GM23338 (cell line): ENCODE data around the gene CD164. TPM values are rescaled to one million over a fixed set of nuclear protein-coding genes. Genes with fewer than 3 reads are reported as not detected.

ENCODE experiments used
- ATAC-seq: fragments of 200-7000 bp; cut with Tn5 transposase; 3 replicates; pipeline ENCODE4 v1.9.1; 2020
- DNase-seq: peaks from one replicate; pipeline ENCODE4 v3.0.0-alpha.2; 2015; ENCODE audit warnings: low spot score
- H2AFZ ChIP-seq: fragments of 200-600 bp; sonication (generic); 2 replicates; pipeline ENCODE4 v1.8.0; 2016; ENCODE audit warnings: antibody characterized with exemption, mild to moderate bottlenecking, moderate library complexity
- H3F3A ChIP-seq: fragments of 200-600 bp; sonication (generic); replicated peaks from 2 replicates; pipeline ENCODE4 v1.8.0; 2017; ENCODE audit warnings: antibody characterized with exemption, mixed run types, low read depth
- H3K27ac ChIP-seq: fragments of 200-600 bp; sonication (generic); 2 replicates; pipeline ENCODE4 v1.6.1; 2016; ENCODE audit warnings: low read depth
- H3K27me3 ChIP-seq: fragments of 200-600 bp; sonication (generic); 2 replicates; pipeline ENCODE4 v1.8.0; 2016; ENCODE audit warnings: mild to moderate bottlenecking, mixed run types, moderate library complexity; ENCODE audit not compliant: insufficient read depth
- H3K36me3 ChIP-seq: fragments of 200-600 bp; sonication (generic); 2 replicates; pipeline ENCODE4 v1.8.0; 2016; ENCODE audit warnings: mild to moderate bottlenecking; ENCODE audit not compliant: insufficient read depth
- H3K4me1 ChIP-seq: fragments of 200-600 bp; sonication (generic); 2 replicates; pipeline ENCODE4 v1.8.0; 2016; ENCODE audit warnings: mild to moderate bottlenecking, moderate library complexity; ENCODE audit not compliant: insufficient read depth
- H3K4me2 ChIP-seq: fragments of 200-600 bp; sonication (generic); 2 replicates; pipeline ENCODE4 v1.7.1; 2017; ENCODE audit warnings: mixed run types
- H3K4me3 ChIP-seq: fragments of 200-600 bp; sonication (generic); 2 replicates; pipeline ENCODE4 v1.6.1; 2016; ENCODE audit warnings: mixed run types
- H3K79me2 ChIP-seq: fragments of 200-600 bp; sonication (generic); replicated peaks from 2 replicates; pipeline ENCODE4 v1.8.0; 2017; ENCODE audit warnings: mild to moderate bottlenecking; ENCODE audit not compliant: insufficient read depth
- H3K9me2 ChIP-seq: fragments of 200-600 bp; sonication (generic); 2 replicates; pipeline ENCODE4 v1.8.0; 2017; ENCODE audit not compliant: insufficient read depth
- H4K20me1 ChIP-seq: fragments of 200-600 bp; sonication (generic); replicated peaks from 2 replicates; pipeline ENCODE4 v1.8.0; 2017; ENCODE audit warnings: mild to moderate bottlenecking; ENCODE audit not compliant: insufficient read depth
- H3K27ac Mint-ChIP-seq: 2 replicates; pipeline ENCODE4 v1.8.0; 2020; ENCODE audit warnings: inconsistent platforms, mild to moderate bottlenecking, moderate library complexity, mixed read lengths
- H3K27me3 Mint-ChIP-seq: 3 replicates; pipeline ENCODE4 v1.8.0; 2022; ENCODE audit warnings: low read depth, mild to moderate bottlenecking, moderate library complexity, mixed read lengths, inconsistent platforms; ENCODE audit not compliant: insufficient read depth, poor library complexity
- H3K36me3 Mint-ChIP-seq: 3 replicates; pipeline ENCODE4 v1.8.0; 2021; ENCODE audit warnings: low read depth, mild to moderate bottlenecking, inconsistent platforms, moderate library complexity, mixed read lengths
- H3K4me1 Mint-ChIP-seq: 3 replicates; pipeline ENCODE4 v1.8.0; 2020; ENCODE audit warnings: mild to moderate bottlenecking, inconsistent platforms, mixed read lengths
- H3K4me3 Mint-ChIP-seq: 3 replicates; pipeline ENCODE4 v1.8.0; 2021; ENCODE audit warnings: moderate library complexity, mild to moderate bottlenecking, inconsistent platforms, mixed read lengths
- H3K9me3 Mint-ChIP-seq: 3 replicates; pipeline ENCODE4 v1.8.0; 2020; ENCODE audit warnings: moderate library complexity, mild to moderate bottlenecking, inconsistent platforms, mixed read lengths
- CREB1 ChIP-seq: fragments of 250-450 bp; sonication (Bioruptor Pico); IDR thresholded peaks from 2 replicates; pipeline ENCODE4 v1.5.0; 2020; ENCODE audit warnings: low read depth, mild to moderate bottlenecking, moderate library complexity
- CTCF ChIP-seq, 2 experiments: fragments of 200-600 bp in 1 of 2; sonication (generic) in 1 of 2; conservative IDR thresholded peaks; 2 replicates each; pipeline versions ENCODE4 v1.5.1 to v1.6.1; 2016 to 2017; ENCODE audit warnings: antibody characterized with exemption in 2 of 2, low read depth in 2 of 2, mild to moderate bottlenecking in 2 of 2, moderate library complexity in 1 of 2
- ETS1 ChIP-seq: IDR thresholded peaks from 2 replicates; pipeline ENCODE4 v1.6.1; 2016; ENCODE audit warnings: antibody characterized with exemption
- EZH2 ChIP-seq: fragments of 200-600 bp; sonication (generic); IDR thresholded peaks from one replicate; pipeline ENCODE4 v1.8.0; 2017; ENCODE audit warnings: antibody characterized with exemption, mild to moderate bottlenecking, low read depth; ENCODE audit not compliant: unreplicated experiment
- EZH2phosphoT487 ChIP-seq: fragments of 200-600 bp; sonication (generic); IDR thresholded peaks from one replicate; pipeline ENCODE4 v1.8.1; 2018; ENCODE audit warnings: antibody characterized with exemption; ENCODE audit not compliant: unreplicated experiment
- JUNB ChIP-seq: IDR thresholded peaks from one replicate; pipeline ENCODE4 v1.6.1; 2016; ENCODE audit warnings: antibody characterized with exemption; ENCODE audit not compliant: unreplicated experiment
- NANOG ChIP-seq: IDR thresholded peaks from 2 replicates; pipeline ENCODE4 v1.6.1; 2016; ENCODE audit warnings: antibody characterized with exemption, borderline replicate concordance
- POLR2AphosphoS5 ChIP-seq: IDR thresholded peaks from 2 replicates; pipeline ENCODE4 v1.6.1; 2016; ENCODE audit warnings: antibody characterized with exemption, low read depth
- REST ChIP-seq: IDR thresholded peaks from one replicate; pipeline ENCODE4 v1.6.1; 2018; ENCODE audit warnings: antibody characterized with exemption; ENCODE audit not compliant: unreplicated experiment
- STAT1 ChIP-seq: IDR thresholded peaks from one replicate; pipeline ENCODE4 v1.6.1; 2016; ENCODE audit warnings: antibody characterized with exemption; ENCODE audit not compliant: unreplicated experiment
- ZNF114 ChIP-seq: fragments of 250-450 bp; sonication (Bioruptor Pico); IDR thresholded peaks from 2 replicates; pipeline ENCODE4 v1.5.0; 2020; ENCODE audit warnings: mild to moderate bottlenecking, moderate library complexity
- ZNF331 ChIP-seq: fragments of 250-450 bp; sonication (Bioruptor Pico); IDR thresholded peaks from 2 replicates; pipeline ENCODE4 v1.5.0; 2020; ENCODE audit warnings: low read depth, mild to moderate bottlenecking, moderate library complexity
- polyA plus RNA-seq: library from polyadenylated mRNA; unstranded; fragments of >200 nt; fragmentation: Nextera tagmentation; extraction: Ambion mirVana; gene quantifications from 2 replicates; pipeline ENCODE4 v1.2.1, GENCODE V29; 2016
- total RNA-seq: library from RNA; depleted of rRNA; stranded (reverse); fragments of >200 nt; shearing (Covaris generic); gene quantifications from 2 replicates; pipeline ENCODE4 v1.2.3, GENCODE V29; 2014
- TF ChIP-seq, protein P1 (sequence below): fragments of 250-450 bp; sonication (Bioruptor Pico); IDR thresholded peaks from 2 replicates; pipeline ENCODE4 v1.5.0; 2020; ENCODE audit warnings: mild to moderate bottlenecking, moderate library complexity

The CD164 gene
- total and polyA plus RNA-seq, 2 experiments from 2014 or later: 81.0 to 83.8 TPM

DNA sequence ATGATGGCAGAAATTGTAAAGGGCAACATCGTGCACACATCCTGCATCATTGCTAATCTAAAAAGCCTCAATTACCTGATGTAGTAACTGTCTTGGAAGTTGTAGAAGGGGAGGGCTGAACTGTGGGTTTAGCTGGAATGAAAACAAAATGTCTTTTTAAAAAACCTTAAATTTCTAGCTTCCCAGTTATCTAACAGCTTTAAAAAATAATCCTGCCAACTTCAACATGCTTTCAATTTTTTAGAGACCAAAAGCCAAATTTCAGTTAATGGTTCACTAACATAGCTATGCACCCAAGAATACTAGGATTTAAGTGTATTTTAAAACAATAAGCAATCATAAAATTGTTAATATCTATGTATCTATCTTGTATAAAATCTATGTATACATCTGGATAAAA is 11.9 kb downstream of the CD164 start:
- no peak overlapping the region for H3K4me2 ChIP-seq
- peaks cover 65% of the 10 kb centered on the region for H3K36me3 Mint-ChIP-seq
- no peak for ATAC-seq
- H3K4me3 Mint-ChIP-seq: no peak overlapping the region
- TF ChIP-seq CREB1 (CRISPR knock-in tag) (no peak), ETS1 (no peak), EZH2 (no peak), REST (no peak), ZNF331 (CRISPR knock-in tag) (no peak), CTCF (conservative IDR thresholded peaks at IDR 0.05; ENCODE audit: low read depth in 2 of 2) (no peak), EZH2phosphoT487 (no peak), NANOG (no peak), POLR2AphosphoS5 (no peak), JUNB (no peak), ZNF114 (CRISPR knock-in tag) (no peak), STAT1 (no peak)
- TF ChIP-seq, protein P1, sequence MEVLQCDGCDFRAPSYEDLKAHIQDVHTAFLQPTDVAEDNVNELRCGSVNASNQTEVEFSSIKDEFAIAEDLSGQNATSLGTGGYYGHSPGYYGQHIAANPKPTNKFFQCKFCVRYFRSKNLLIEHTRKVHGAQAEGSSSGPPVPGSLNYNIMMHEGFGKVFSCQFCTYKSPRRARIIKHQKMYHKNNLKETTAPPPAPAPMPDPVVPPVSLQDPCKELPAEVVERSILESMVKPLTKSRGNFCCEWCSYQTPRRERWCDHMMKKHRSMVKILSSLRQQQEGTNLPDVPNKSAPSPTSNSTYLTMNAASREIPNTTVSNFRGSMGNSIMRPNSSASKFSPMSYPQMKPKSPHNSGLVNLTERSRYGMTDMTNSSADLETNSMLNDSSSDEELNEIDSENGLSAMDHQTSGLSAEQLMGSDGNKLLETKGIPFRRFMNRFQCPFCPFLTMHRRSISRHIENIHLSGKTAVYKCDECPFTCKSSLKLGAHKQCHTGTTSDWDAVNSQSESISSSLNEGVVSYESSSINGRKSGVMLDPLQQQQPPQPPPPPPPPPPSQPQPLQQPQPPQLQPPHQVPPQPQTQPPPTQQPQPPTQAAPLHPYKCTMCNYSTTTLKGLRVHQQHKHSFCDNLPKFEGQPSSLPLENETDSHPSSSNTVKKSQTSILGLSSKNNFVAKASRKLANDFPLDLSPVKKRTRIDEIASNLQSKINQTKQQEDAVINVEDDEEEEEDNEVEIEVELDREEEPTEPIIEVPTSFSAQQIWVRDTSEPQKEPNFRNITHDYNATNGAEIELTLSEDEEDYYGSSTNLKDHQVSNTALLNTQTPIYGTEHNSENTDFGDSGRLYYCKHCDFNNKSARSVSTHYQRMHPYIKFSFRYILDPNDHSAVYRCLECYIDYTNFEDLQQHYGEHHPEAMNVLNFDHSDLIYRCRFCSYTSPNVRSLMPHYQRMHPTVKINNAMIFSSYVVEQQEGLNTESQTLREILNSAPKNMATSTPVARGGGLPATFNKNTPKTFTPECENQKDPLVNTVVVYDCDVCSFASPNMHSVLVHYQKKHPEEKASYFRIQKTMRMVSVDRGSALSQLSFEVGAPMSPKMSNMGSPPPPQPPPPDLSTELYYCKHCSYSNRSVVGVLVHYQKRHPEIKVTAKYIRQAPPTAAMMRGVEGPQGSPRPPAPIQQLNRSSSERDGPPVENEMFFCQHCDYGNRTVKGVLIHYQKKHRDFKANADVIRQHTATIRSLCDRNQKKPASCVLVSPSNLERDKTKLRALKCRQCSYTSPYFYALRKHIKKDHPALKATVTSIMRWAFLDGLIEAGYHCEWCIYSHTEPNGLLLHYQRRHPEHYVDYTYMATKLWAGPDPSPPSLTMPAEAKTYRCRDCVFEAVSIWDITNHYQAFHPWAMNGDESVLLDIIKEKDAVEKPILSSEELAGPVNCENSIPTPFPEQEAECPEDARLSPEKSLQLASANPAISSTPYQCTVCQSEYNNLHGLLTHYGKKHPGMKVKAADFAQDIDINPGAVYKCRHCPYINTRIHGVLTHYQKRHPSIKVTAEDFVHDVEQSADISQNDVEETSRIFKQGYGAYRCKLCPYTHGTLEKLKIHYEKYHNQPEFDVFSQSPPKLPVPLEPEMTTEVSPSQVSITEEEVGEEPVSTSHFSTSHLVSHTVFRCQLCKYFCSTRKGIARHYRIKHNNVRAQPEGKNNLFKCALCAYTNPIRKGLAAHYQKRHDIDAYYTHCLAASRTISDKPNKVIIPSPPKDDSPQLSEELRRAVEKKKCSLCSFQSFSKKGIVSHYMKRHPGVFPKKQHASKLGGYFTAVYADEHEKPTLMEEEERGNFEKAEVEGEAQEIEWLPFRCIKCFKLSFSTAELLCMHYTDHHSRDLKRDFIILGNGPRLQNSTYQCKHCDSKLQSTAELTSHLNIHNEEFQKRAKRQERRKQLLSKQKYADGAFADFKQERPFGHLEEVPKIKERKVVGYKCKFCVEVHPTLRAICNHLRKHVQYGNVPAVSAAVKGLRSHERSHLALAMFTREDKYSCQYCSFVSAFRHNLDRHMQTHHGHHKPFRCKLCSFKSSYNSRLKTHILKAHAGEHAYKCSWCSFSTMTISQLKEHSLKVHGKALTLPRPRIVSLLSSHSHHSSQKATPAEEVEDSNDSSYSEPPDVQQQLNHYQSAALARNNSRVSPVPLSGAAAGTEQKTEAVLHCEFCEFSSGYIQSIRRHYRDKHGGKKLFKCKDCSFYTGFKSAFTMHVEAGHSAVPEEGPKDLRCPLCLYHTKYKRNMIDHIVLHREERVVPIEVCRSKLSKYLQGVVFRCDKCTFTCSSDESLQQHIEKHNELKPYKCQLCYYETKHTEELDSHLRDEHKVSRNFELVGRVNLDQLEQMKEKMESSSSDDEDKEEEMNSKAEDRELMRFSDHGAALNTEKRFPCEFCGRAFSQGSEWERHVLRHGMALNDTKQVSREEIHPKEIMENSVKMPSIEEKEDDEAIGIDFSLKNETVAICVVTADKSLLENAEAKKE (CRISPR knock-in tag): no peak
- no peak overlapping the region for H3K27ac Mint-ChIP-seq
- peaks cover 12% of the 10 kb centered on the region; the same call in 1 of the 2 replicates for H3K79me2 ChIP-seq
- DNase-seq: no peak
- no peaks in the 10 kb centered on the region for H3K4me1 Mint-ChIP-seq
- H4K20me1 ChIP-seq: peaks cover 8% of the 10 kb centered on the region; the same call in 1 of the 2 replicates
- no peak overlapping the region for H3K27ac ChIP-seq
- H3K4me3 ChIP-seq: no peak overlapping the region
- no peaks in the 10 kb centered on the region for H3K9me2 ChIP-seq
- H3K36me3 ChIP-seq: peaks cover 34% of the 10 kb centered on the region
- peaks cover 3% of the 10 kb centered on the region for H3K27me3 Mint-ChIP-seq
- no peak overlapping the region for H2AFZ ChIP-seq
- no peaks in the 10 kb centered on the region for H3K27me3 ChIP-seq
- no peaks in the 10 kb centered on the region for H3K4me1 ChIP-seq
- H3F3A ChIP-seq: no peaks in the 10 kb centered on the region
- no peaks in the 10 kb centered on the region for H3K9me3 Mint-ChIP-seq
